ENCODE measurements around the gene POLG.
A peak's percentile ranks its signal among the peaks of the same experiment; 100 is the strongest.

Gene POLG

GRCh38 chr15:89334510-89335297, at the start of gene POLG:
TSS of gene POLG (minus strand) at chr15:89334824. CDS start at chr15:89333754, 1,070 bp downstream.
- no peak for TF ChIP-seq CTCF (conservative IDR thresholded peaks at IDR 0.05; ENCODE audit: low read length)
- DNase-seq (ENCODE audit: low read depth), result peak; percentile 100

DNA sequence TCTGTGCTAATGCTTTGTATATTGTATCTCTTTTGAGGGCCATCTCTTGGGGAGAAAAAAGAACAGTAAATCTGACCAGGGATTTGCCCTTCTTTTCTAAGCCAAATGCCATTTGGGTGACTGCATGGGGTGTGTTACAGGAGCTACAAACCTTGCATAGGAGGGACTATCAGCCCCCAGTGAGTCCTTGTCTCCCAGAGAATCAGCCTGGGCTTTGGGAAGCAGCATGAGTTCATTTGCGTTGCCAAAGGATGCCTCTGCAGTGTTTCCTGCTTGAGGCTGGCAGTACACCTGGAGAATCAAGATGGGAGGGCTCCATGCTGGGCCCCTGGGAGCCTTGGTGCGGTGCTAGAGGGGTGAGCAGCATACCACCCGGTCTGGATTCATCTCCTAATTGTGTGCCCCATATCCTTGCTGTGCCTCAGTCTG, 49.6 kb upstream of the POLG start:
- no peak overlapping the region for H3K4me3 ChIP-seq (ENCODE audit: low read length)
- TF ChIP-seq CTCF (conservative IDR thresholded peaks at IDR 0.05; ENCODE audit: low read length), result no peak
- no peak for DNase-seq (ENCODE audit: low read depth)

More at GRCh38 chr15:89334510-89335297, at the start of gene POLG:
- H3K4me3 ChIP-seq (ENCODE audit: low read length), result peak within 1 kb of the TSS; percentile 85

DNA sequence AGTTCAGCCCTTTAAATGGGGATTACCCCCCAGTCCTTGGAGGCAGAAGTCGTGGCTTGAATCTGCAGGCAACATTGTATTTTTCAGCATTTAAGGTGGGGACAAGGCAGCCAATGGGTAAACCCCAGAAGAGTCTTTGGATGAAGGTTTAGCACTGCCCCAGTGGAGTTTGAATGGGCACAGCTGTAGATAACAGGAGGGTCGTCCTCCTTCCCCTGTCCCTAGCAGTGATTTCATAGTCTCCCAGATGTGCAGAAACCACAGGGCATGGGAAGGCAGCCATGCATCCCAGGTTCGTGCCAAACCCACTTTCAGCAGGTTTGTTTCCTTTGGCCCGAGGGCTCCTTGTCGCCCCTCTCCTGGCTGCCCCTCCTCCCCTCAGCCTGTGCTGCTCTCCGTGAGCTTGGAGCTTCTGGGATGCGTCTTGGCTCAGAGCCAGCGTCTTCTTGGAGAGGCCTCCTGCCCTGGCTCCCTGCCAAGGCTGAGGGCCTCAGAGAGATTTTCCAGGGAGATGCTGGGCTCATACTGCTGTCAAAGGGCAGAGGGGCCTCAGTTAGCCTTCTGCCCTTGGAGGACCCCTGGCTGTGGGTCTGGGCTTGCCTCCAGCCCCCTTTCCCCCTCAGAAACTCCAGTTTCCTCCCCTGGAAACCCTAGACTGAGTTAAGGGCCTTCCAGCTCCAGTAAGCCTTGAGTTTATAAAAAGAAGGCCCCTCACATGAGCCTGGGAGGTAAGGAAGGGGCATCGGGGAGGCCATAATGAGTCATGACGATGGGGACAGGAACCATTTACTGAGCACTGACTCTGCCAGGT, 48.9 kb upstream of the POLG start:
- no peak overlapping the region for H3K4me3 ChIP-seq (ENCODE audit: low read length)
- TF ChIP-seq CTCF (conservative IDR thresholded peaks at IDR 0.05; ENCODE audit: low read length), result no peak
- no peak for DNase-seq (ENCODE audit: low read depth)

GRCh38 chr15:89381888-89382686, 47.5 kb upstream of the POLG start:
- no peak for TF ChIP-seq CTCF (conservative IDR thresholded peaks at IDR 0.05; ENCODE audit: low read length)
- H3K4me3 ChIP-seq (ENCODE audit: low read length), result no peak overlapping the region
- DNase-seq (ENCODE audit: low read depth), result no peak

GRCh38 chr15:89381331-89381730, 46.7 kb upstream of the POLG start:
- TF ChIP-seq CTCF (conservative IDR thresholded peaks at IDR 0.05; ENCODE audit: low read length), result no peak
- no peak for DNase-seq (ENCODE audit: low read depth)
- no peak overlapping the region for H3K4me3 ChIP-seq (ENCODE audit: low read length)

- no peak for DNase-seq (ENCODE audit: low read depth)
- no peak for TF ChIP-seq CTCF (conservative IDR thresholded peaks at IDR 0.05; ENCODE audit: low read length)
- H3K4me3 ChIP-seq (ENCODE audit: low read length), result no peak overlapping the region
Observed at GRCh38 chr15:89379818-89380217, 45.2 kb upstream of the POLG start.
